CD4-positive, alpha-beta T cell treated with Interleukin-21 for 1 hour (primary cell): Measurements from ENCODE around the gene PTPRD.

Experiments used
- DNase-seq: peaks from one replicate; pipeline ENCODE4 v3.0.0-alpha.2; 2020

Gene PTPRD

DNA sequence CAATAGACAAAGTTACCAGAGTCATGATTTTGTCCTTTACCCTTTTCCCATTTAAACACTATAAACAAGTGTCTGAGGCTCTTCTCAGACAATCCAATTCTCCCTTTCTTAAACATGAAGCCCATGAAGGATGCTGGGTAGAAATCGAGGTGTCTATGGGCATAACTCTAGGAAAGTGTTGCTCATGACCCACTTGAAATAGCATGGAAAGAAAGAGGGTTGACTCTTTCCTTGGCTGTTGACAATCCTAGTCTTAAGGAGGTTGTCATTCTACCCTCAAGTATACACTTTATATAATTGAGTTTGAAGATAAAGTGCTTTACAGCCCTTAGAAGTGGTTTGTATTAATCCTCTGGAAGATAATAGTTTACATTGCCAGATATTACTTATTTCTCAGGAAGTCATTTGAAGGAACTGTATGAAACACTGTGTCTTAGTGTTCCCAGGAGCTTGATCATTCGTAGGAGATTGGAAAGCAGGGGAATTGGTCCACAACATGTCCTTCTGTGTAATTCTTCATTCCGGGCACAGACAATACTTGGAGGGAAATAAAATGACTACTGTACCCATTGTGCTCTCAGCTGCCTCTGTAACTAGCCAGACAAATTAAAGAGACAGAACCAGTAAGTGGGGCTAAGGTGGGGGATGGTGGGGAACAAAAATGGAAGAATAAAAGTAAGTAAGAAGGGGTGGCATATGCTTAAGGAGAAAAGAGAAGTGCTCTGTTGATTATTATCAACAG lies 1734.9 kb downstream of the PTPRD start:
- no peak for DNase-seq

GRCh38 chr9:8876303-8876702 lies 1736.5 kb downstream of the PTPRD start:
- no peak for DNase-seq

GRCh38 chr9:8874482-8874881 lies 1738.3 kb downstream of the PTPRD start:
- DNase-seq, result no peak

GRCh38 chr9:8872802-8873201 lies 1740.0 kb downstream of the PTPRD start:
- DNase-seq, result no peak

DNA sequence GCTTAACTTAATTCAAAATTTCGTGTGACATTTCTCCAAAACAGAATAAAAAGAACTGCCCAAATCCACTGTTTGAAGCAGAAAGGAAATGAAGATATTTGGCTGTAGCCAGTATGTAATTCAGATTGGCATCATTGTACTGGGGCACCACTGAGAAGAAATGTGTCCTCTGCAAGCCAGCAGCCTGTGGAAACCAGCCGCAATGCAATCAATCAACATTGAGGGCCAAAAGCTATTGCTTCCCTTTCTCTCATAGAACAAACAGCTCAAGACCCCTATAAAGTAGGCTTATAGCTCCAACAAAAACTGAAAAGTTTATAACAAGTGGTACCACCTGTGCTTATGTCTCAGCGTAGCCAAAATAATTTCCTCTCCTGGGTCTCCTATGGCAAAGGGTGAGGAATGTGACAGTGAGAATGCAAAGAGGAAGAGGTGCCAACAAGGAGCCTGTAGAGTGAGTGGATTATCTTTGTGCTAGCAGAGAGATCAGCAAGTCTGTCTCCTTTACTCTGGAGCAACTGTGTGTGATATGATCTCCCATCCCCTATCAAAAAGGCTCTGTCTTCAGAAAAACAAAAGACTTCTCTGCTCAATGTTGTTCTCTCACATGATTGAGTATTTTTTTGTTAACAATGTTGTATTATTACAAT lies 1740.9 kb downstream of the PTPRD start:
- no peak for DNase-seq

- no peak for DNase-seq
Measured at GRCh38 chr9:8871396-8871795, 1741.4 kb downstream of the PTPRD start.

GRCh38 chr9:8869812-8870211 lies 1743.0 kb downstream of the PTPRD start:
- DNase-seq, result no peak

GRCh38 chr9:8868632-8869031 lies 1744.2 kb downstream of the PTPRD start:
- no peak for DNase-seq

GRCh38 chr9:8867148-8867547 lies 1745.7 kb downstream of the PTPRD start:
- DNase-seq, result no peak

DNA sequence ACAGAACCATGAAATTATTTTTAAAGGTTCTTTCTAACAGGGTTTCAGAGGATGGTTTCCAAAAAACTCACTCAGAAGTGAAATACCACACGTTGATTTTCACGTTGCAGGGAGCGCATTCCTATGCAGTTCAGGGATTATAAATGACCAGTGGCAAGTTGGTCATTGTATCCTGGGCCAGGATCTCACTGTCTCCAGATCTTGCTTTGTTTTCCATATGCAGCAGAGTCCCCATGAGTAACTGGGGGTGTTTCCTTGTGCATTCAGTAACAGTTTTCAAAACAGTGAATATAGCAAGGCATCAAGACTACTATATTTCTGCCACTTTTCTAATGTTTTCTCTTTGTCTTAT lies 1748.3 kb downstream of the PTPRD start:
- DNase-seq, result no peak

DNA sequence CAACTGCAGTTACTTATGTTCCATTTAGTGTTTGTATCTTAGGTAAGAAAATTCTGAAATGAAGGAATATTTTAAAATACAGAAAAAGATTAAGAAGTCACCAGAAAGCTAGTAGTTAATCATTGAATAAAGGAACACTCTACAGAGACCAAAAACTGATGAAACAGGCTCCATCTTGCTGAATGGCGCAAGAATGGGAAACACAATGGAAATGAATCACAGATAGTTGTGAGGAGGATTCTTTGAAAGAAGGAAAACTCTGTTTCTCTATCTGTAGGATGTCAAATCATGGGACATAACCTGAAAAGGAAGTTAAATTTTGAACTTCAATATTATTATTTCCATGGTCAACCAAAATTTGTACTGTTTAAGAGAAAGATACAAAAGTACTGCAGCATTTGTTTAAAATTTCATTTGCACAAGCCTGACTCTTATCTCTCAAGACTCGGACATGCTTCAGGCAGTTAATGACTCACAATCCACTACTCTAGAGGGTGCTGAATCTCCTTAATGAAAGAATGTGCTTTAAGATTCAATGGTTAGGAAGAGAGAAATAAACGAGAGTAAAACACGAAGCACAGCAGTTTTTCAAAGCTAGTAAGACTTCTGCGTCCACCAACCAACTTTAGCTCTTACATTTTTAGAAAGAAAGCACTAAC lies 1748.8 kb downstream of the PTPRD start:
- no peak for DNase-seq

- DNase-seq, result no peak
Measured at GRCh38 chr9:8863069-8863468, 1749.7 kb downstream of the PTPRD start.

GRCh38 chr9:8860925-8861324 lies 1751.9 kb downstream of the PTPRD start:
- no peak for DNase-seq

- DNase-seq, result no peak
Measured at GRCh38 chr9:8860086-8860485, 1752.7 kb downstream of the PTPRD start.

- no peak for DNase-seq
Measured at GRCh38 chr9:8859416-8859815, 1753.4 kb downstream of the PTPRD start.

DNA sequence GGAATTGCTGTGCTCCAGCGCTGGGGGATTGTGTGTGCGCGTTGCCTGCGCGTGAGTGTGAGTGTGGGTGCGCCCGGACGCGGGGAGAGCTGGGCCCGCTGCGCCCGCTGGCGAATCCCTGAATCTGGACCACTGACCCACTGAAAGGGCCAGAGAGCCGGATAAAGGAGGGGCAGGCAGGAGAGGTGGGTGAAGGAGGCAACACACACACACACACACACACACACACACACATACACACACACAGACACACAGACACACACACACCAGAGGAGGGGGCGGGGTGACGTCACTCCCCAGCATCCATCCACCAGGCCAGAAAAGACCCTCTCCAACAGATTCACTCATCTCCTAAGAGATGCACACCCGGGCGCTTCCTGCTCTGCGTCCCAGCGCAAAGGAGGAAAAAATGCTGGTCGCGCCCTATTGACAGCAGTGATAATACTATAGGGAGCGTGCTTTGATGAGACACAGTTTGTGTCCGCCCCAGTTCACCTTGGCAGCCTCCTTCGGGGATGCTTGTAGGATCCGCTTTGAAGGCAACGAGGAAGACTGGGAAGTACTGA lies 1754.1 kb downstream of the PTPRD start:
- DNase-seq, result no peak

GRCh38 chr9:8857926-8858595 lies 1754.7 kb downstream of the PTPRD start:
- DNase-seq, result no peak

- DNase-seq, result no peak
Measured at GRCh38 chr9:8857068-8857925, 1755.5 kb downstream of the PTPRD start.

GRCh38 chr9:8856396-8857067 lies 1756.3 kb downstream of the PTPRD start:
- no peak for DNase-seq

DNA sequence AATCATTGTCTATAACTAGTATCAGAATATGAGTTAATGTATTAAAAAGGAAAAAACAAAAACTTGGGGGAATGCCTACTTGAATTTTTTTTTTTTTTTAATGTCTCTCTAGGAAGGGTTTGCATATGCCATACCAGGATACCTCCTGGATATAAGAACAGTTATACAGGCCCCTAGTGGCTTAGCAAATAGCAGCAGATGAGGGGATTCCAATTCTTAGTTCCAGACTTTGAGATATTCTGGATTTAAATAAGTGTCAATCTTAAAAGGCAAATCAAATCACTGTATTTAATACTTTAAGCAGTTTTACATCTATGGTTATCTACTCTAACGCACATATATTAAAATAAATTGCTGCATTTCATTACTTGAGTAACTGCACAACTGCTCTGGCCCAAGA lies 1757.8 kb downstream of the PTPRD start:
- no peak for DNase-seq

DNA sequence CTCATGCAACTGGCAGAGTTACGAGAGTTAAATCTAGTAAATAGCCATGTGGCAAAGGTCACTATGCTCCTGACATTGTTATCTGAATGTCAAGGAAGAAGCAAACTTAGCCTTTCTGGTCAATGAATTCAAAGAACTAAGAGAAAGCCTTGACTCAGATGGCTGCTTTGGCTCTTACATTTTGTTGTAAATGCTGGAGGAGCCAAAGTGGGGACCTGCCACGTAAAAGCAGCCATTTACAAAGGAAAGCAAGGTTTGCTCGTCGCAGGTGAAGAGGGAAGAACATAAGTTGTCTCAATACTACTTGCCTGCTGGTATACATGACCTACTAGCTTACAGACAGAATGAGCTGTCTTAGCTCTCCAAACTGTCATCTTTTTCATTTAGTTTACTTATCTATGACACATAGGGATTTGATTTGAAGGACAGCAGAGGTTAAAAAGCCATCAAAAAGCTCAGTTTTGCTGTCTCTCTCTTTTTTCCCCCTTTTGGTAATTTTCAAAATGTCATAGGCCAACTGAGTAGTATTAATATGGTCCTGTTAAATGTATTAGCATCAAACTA lies 1760.4 kb downstream of the PTPRD start:
- DNase-seq, result no peak
